ENCODE results near the gene NEDD9.

Gene NEDD9

GRCh38 chr6:11242711-11243110 lies 10.2 kb upstream of the NEDD9 start:
- no peaks in the 10 kb centered on the region for H3K36me3 Mint-ChIP-seq (ENCODE audit: low read depth)
- no peak for TF ChIP-seq CTCF (IDR thresholded peaks at IDR 0.05; ENCODE audit: unreplicated experiment in 3 of 3)
- peak overlapping the region in 1 of 3 experiments; percentile 52 for H3K27ac Mint-ChIP-seq
- peaks cover 10% of the 10 kb centered on the region for H3K27me3 Mint-ChIP-seq (ENCODE audit: low read depth)
- peaks cover 31% of the 10 kb centered on the region for H3K4me1 Mint-ChIP-seq
- H3K4me3 Mint-ChIP-seq: no peak overlapping the region
- H3K9me3 Mint-ChIP-seq: no peaks in the 10 kb centered on the region

- Mint-ChIP-seq H3K4me1 (peaks cover 28% of the 10 kb centered on the region), H3K36me3 (ENCODE audit: low read depth) (no peaks in the 10 kb centered on the region), H3K9me3 (no peaks in the 10 kb centered on the region), H3K27ac (no peak overlapping the region), H3K27me3 (ENCODE audit: low read depth) (peaks cover 14% of the 10 kb centered on the region), H3K4me3 (no peak overlapping the region)
- peak; percentile 24 to 52 (median 28) for TF ChIP-seq CTCF (IDR thresholded peaks at IDR 0.05; ENCODE audit: unreplicated experiment in 3 of 3)
Observed at GRCh38 chr6:11241793-11242201, 9.3 kb upstream of the NEDD9 start.

GRCh38 chr6:11241154-11241792 lies 8.8 kb upstream of the NEDD9 start:
- H3K36me3 Mint-ChIP-seq (ENCODE audit: low read depth): no peaks in the 10 kb centered on the region
- H3K9me3 Mint-ChIP-seq: no peaks in the 10 kb centered on the region
- peaks cover 32% of the 10 kb centered on the region for H3K4me1 Mint-ChIP-seq
- H3K4me3 Mint-ChIP-seq: no peak overlapping the region
- peaks cover 14% of the 10 kb centered on the region for H3K27me3 Mint-ChIP-seq (ENCODE audit: low read depth)
- TF ChIP-seq CTCF (IDR thresholded peaks at IDR 0.05; ENCODE audit: unreplicated experiment in 3 of 3): no peak
- H3K27ac Mint-ChIP-seq: no peak overlapping the region

- TF ChIP-seq CTCF (IDR thresholded peaks at IDR 0.05; ENCODE audit: unreplicated experiment in 3 of 3): no peak
- Mint-ChIP-seq H3K4me3 (no peak overlapping the region), H3K27me3 (ENCODE audit: low read depth) (peaks cover 15% of the 10 kb centered on the region), H3K36me3 (ENCODE audit: low read depth) (no peaks in the 10 kb centered on the region), H3K27ac (no peak overlapping the region), H3K9me3 (no peaks in the 10 kb centered on the region), H3K4me1 (peaks cover 32% of the 10 kb centered on the region)
Observed at GRCh38 chr6:11237956-11238355, 5.5 kb upstream of the NEDD9 start.

- H3K36me3 Mint-ChIP-seq (ENCODE audit: low read depth): no peaks in the 10 kb centered on the region
- H3K9me3 Mint-ChIP-seq: no peaks in the 10 kb centered on the region
- no peak overlapping the region for H3K4me3 Mint-ChIP-seq
- H3K27me3 Mint-ChIP-seq (ENCODE audit: low read depth): peaks cover 15% of the 10 kb centered on the region
- no peak overlapping the region for H3K27ac Mint-ChIP-seq
- H3K4me1 Mint-ChIP-seq: peaks cover 31% of the 10 kb centered on the region
- TF ChIP-seq CTCF (IDR thresholded peaks at IDR 0.05; ENCODE audit: unreplicated experiment in 3 of 3): no peak
Observed at GRCh38 chr6:11237428-11237827, 5.0 kb upstream of the NEDD9 start.

GRCh38 chr6:11236915-11237314 lies 4.4 kb upstream of the NEDD9 start:
- TF ChIP-seq CTCF (IDR thresholded peaks at IDR 0.05; ENCODE audit: unreplicated experiment in 3 of 3): no peak
- H3K27me3 Mint-ChIP-seq (ENCODE audit: low read depth): peaks cover 15% of the 10 kb centered on the region
- peaks cover 32% of the 10 kb centered on the region for H3K4me1 Mint-ChIP-seq
- H3K9me3 Mint-ChIP-seq: no peaks in the 10 kb centered on the region
- H3K4me3 Mint-ChIP-seq: no peak overlapping the region
- peak overlapping the region in 1 of 3 experiments; percentile 21 for H3K27ac Mint-ChIP-seq
- no peaks in the 10 kb centered on the region for H3K36me3 Mint-ChIP-seq (ENCODE audit: low read depth)
